ENCODE measurements around the gene SPAG4.

Gene SPAG4

DNA sequence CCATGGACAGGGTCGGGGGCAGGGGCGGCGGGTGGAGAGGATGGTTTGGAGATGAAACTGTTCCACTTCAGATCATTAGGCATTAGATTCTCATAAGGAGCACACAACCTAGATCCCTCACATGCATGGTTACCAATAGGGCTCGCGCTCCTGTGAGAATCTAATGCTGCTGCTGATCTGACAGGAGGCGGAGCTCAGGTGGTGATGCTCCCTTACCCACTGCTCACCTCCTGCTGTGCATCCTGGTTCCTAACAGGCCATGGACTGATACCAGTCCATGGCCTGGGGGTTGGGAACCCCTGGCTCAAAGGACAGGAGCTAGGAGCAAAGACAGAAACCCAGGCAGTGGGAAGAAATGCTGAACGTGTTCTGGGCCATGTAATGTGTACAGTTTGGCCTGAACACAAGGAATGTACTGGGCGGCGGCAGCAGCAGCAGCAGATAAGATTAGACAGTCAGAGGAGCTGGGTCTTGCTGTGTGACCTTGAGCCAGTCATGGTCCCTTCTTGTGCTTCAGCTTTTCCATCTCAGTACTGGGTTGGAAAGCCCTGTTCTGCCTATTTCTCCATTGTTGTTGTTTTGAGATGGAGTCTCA, 4.7 kb upstream of the SPAG4 start:
- POLR2A ChIA-PET, result no interaction called here
- Histone ChIP-seq H3K27ac (ENCODE audit: extremely low read depth, low read depth, low read length) (no peak overlapping the region), H3K4me3 (ENCODE audit: low read depth, low read length) (no peak overlapping the region), H3K9me3 (ENCODE audit: control insufficient read depth, insufficient read depth, low read depth, low read length) (no peaks in the 10 kb centered on the region), H3K36me3 (ENCODE audit: control insufficient read depth in 2 of 2, insufficient read depth in 1 of 2, low read length in 2 of 2) (no peaks in the 10 kb centered on the region), H3K4me1 (ENCODE audit: control insufficient read depth, insufficient read depth, low read length) (no peaks in the 10 kb centered on the region)
- TF ChIP-seq ZNF747 (tag by site-specific recombination; IDR thresholded peaks at IDR 0.05) (no peak), ZNF670 (tag by site-specific recombination; IDR thresholded peaks at IDR 0.05; ENCODE audit: low read depth) (no peak), BCL11A (tag by site-specific recombination; IDR thresholded peaks at IDR 0.05; ENCODE audit: low read depth) (no peak), ZBTB17 (tag by site-specific recombination; IDR thresholded peaks at IDR 0.05) (no peak), ZNF404 (tag by site-specific recombination; IDR thresholded peaks at IDR 0.05) (no peak), ZEB2 (tag by site-specific recombination; IDR thresholded peaks at IDR 0.05) (no peak), ZNF426 (tag by site-specific recombination; IDR thresholded peaks at IDR 0.05) (no peak), ZFP37 (tag by site-specific recombination; IDR thresholded peaks at IDR 0.05) (no peak), GLI4 (tag by site-specific recombination; IDR thresholded peaks at IDR 0.05) (no peak)
- TF ChIP-seq, protein P1, sequence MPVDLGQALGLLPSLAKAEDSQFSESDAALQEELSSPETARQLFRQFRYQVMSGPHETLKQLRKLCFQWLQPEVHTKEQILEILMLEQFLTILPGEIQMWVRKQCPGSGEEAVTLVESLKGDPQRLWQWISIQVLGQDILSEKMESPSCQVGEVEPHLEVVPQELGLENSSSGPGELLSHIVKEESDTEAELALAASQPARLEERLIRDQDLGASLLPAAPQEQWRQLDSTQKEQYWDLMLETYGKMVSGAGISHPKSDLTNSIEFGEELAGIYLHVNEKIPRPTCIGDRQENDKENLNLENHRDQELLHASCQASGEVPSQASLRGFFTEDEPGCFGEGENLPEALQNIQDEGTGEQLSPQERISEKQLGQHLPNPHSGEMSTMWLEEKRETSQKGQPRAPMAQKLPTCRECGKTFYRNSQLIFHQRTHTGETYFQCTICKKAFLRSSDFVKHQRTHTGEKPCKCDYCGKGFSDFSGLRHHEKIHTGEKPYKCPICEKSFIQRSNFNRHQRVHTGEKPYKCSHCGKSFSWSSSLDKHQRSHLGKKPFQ (tag by site-specific recombination; IDR thresholded peaks at IDR 0.05), result no peak
- TF ChIP-seq, protein P2, sequence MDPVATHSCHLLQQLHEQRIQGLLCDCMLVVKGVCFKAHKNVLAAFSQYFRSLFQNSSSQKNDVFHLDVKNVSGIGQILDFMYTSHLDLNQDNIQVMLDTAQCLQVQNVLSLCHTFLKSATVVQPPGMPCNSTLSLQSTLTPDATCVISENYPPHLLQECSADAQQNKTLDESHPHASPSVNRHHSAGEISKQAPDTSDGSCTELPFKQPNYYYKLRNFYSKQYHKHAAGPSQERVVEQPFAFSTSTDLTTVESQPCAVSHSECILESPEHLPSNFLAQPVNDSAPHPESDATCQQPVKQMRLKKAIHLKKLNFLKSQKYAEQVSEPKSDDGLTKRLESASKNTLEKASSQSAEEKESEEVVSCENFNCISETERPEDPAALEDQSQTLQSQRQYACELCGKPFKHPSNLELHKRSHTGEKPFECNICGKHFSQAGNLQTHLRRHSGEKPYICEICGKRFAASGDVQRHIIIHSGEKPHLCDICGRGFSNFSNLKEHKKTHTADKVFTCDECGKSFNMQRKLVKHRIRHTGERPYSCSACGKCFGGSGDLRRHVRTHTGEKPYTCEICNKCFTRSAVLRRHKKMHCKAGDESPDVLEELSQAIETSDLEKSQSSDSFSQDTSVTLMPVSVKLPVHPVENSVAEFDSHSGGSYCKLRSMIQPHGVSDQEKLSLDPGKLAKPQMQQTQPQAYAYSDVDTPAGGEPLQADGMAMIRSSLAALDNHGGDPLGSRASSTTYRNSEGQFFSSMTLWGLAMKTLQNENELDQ (tag by site-specific recombination; IDR thresholded peaks at IDR 0.05; ENCODE audit: low read depth), result no peak
- TF ChIP-seq, protein P3, sequence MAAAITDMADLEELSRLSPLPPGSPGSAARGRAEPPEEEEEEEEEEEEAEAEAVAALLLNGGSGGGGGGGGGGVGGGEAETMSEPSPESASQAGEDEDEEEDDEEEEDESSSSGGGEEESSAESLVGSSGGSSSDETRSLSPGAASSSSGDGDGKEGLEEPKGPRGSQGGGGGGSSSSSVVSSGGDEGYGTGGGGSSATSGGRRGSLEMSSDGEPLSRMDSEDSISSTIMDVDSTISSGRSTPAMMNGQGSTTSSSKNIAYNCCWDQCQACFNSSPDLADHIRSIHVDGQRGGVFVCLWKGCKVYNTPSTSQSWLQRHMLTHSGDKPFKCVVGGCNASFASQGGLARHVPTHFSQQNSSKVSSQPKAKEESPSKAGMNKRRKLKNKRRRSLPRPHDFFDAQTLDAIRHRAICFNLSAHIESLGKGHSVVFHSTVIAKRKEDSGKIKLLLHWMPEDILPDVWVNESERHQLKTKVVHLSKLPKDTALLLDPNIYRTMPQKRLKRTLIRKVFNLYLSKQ (tag by site-specific recombination; IDR thresholded peaks at IDR 0.05; ENCODE audit: borderline replicate concordance), result no peak
- CTCF ChIA-PET, result interaction anchor here (0.7 kb wide), 1 partner anchor 8 kb away, joined by 4 read pairs; no protein-coding TSS in a partner anchor

DNA sequence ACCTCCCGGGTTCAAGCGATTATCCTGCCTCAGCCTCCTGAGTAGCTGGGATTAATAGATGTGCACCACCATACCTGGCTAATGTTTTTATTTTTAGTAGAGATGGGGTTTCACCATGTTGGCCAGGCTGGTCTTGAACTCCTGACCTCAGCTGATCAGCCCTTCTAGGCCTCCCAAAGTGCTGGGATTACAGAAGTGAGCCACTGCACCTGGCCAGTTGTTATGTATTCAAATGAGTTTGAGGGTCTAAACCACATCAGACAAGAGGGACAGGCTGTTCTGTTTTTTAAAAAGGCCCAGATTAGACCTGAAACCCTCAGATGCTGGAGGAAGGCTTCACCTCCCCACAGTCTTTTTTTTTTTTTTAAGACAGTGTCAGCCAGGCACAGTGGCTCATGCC, 4.1 kb upstream of the SPAG4 start:
- no peak overlapping the region for H3K27ac ChIP-seq (ENCODE audit: extremely low read depth, low read depth, low read length)
- no peaks in the 10 kb centered on the region for H3K4me1 ChIP-seq (ENCODE audit: control insufficient read depth, insufficient read depth, low read length)
- POLR2A ChIA-PET, result interaction anchor here (0.7 kb wide), 1 partner anchor 50 kb away, joined by 3 read pairs; no protein-coding TSS in a partner anchor
- no peak overlapping the region for H3K4me3 ChIP-seq (ENCODE audit: low read depth, low read length)
- no peaks in the 10 kb centered on the region for H3K9me3 ChIP-seq (ENCODE audit: control insufficient read depth, insufficient read depth, low read depth, low read length)
- CTCF ChIA-PET, result interaction anchor here (0.7 kb wide), 1 partner anchor 8 kb away, joined by 4 read pairs; no protein-coding TSS in a partner anchor
- no peaks in the 10 kb centered on the region for H3K36me3 ChIP-seq (ENCODE audit: control insufficient read depth in 2 of 2, insufficient read depth in 1 of 2, low read length in 2 of 2)
- no peak for TF ChIP-seq ZSCAN23 (tag by site-specific recombination; IDR thresholded peaks at IDR 0.05)
- TF ChIP-seq ZNF138 (tag by site-specific recombination; IDR thresholded peaks at IDR 0.05; ENCODE audit: borderline replicate concordance), result no peak
- TF ChIP-seq, protein P4, sequence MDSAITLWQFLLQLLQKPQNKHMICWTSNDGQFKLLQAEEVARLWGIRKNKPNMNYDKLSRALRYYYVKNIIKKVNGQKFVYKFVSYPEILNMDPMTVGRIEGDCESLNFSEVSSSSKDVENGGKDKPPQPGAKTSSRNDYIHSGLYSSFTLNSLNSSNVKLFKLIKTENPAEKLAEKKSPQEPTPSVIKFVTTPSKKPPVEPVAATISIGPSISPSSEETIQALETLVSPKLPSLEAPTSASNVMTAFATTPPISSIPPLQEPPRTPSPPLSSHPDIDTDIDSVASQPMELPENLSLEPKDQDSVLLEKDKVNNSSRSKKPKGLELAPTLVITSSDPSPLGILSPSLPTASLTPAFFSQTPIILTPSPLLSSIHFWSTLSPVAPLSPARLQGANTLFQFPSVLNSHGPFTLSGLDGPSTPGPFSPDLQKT (IDR thresholded peaks at IDR 0.05; ENCODE audit: borderline replicate concordance, low read depth, low read length), result no peak
- TF ChIP-seq, protein P5, sequence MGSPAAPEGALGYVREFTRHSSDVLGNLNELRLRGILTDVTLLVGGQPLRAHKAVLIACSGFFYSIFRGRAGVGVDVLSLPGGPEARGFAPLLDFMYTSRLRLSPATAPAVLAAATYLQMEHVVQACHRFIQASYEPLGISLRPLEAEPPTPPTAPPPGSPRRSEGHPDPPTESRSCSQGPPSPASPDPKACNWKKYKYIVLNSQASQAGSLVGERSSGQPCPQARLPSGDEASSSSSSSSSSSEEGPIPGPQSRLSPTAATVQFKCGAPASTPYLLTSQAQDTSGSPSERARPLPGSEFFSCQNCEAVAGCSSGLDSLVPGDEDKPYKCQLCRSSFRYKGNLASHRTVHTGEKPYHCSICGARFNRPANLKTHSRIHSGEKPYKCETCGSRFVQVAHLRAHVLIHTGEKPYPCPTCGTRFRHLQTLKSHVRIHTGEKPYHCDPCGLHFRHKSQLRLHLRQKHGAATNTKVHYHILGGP (tag by site-specific recombination; IDR thresholded peaks at IDR 0.05), result no peak
- no peak for TF ChIP-seq ZNF48 (tag by site-specific recombination; IDR thresholded peaks at IDR 0.05)
- TF ChIP-seq ZBTB21 (tag by site-specific recombination; IDR thresholded peaks at IDR 0.05), result no peak
- no peak for TF ChIP-seq ZNF292 (tag by site-specific recombination; IDR thresholded peaks at IDR 0.05; ENCODE audit: borderline replicate concordance, low read depth)
- no peak for TF ChIP-seq ZBTB1 (tag by site-specific recombination; IDR thresholded peaks at IDR 0.05)
- TF ChIP-seq, protein P6, sequence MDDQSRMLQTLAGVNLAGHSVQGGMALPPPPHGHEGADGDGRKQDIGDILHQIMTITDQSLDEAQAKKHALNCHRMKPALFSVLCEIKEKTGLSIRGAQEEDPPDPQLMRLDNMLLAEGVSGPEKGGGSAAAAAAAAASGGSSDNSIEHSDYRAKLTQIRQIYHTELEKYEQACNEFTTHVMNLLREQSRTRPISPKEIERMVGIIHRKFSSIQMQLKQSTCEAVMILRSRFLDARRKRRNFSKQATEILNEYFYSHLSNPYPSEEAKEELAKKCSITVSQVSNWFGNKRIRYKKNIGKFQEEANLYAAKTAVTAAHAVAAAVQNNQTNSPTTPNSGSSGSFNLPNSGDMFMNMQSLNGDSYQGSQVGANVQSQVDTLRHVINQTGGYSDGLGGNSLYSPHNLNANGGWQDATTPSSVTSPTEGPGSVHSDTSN (CRISPR knock-in tag; IDR thresholded peaks at IDR 0.05), result no peak
- no peak for TF ChIP-seq ZNF830 (tag by site-specific recombination; IDR thresholded peaks at IDR 0.05; ENCODE audit: low read depth)
- no peak for TF ChIP-seq GLIS2 (tag by site-specific recombination; IDR thresholded peaks at IDR 0.05)
- no peak for TF ChIP-seq ZNF324 (tag by site-specific recombination; IDR thresholded peaks at IDR 0.05)
- TF ChIP-seq ZNF785 (tag by site-specific recombination; IDR thresholded peaks at IDR 0.05), result no peak
- no peak for TF ChIP-seq ZNF132 (tag by site-specific recombination; IDR thresholded peaks at IDR 0.05; ENCODE audit: borderline replicate concordance)
- no peak for TF ChIP-seq ZNF626 (tag by site-specific recombination; IDR thresholded peaks at IDR 0.05)
